SU-DHL-6 (cell line): ENCODE measurements around the gene HOXB6.

Source experiments
- H2AFZ ChIP-seq: fragments of 200-600 bp; sonication (generic); 2 replicates; pipeline ENCODE4 v1.6.1; 2014; ENCODE audit warnings: low read depth, mild to moderate bottlenecking, moderate library complexity, mixed read lengths, antibody characterized with exemption, low read length; ENCODE audit not compliant: severe bottlenecking
- H3F3A ChIP-seq: fragments of 200-600 bp; shearing (Covaris generic); 2 replicates; pipeline ENCODE4 v1.6.0; 2016; ENCODE audit warnings: antibody characterized with exemption, mild to moderate bottlenecking; ENCODE audit not compliant: insufficient read depth
- H3K27ac ChIP-seq: fragments of 200-600 bp; sonication (generic); 2 replicates; pipeline ENCODE4 v1.5.1; 2016; ENCODE audit warnings: low read depth, mild to moderate bottlenecking, low read length, moderate library complexity, mixed read lengths
- H3K27me3 ChIP-seq: fragments of 200-600 bp; sonication (generic), shearing (Covaris generic); 2 replicates; pipeline ENCODE4 v1.6.0; 2014; ENCODE audit warnings: mild to moderate bottlenecking, low read length
- H3K36me3 ChIP-seq: fragments of 200-600 bp; sonication (generic); 2 replicates; pipeline ENCODE4 v1.6.1; 2014; ENCODE audit warnings: mild to moderate bottlenecking, low read length, mixed read lengths
- H3K4me2 ChIP-seq: fragments of 300-600, 200-600 bp; shearing (Covaris generic), sonication (generic); 2 replicates; pipeline ENCODE4 v1.6.0; 2014; ENCODE audit warnings: low read length, low read depth, mild to moderate bottlenecking; ENCODE audit not compliant: poor library complexity, severe bottlenecking
- H3K4me3 ChIP-seq: fragments of 200-600 bp; sonication (generic); 2 replicates; pipeline ENCODE4 v1.5.1; 2014; ENCODE audit warnings: antibody characterized with exemption, low read length, mild to moderate bottlenecking, mixed read lengths; ENCODE audit not compliant: insufficient read depth, poor library complexity, severe bottlenecking
- H3K79me2 ChIP-seq: fragments of 200-600 bp; sonication (generic); 2 replicates; pipeline ENCODE4 v1.6.1; 2014; ENCODE audit warnings: mild to moderate bottlenecking, low read length, moderate library complexity; ENCODE audit not compliant: insufficient read depth
- H3K9ac ChIP-seq: fragments of 200-600 bp; sonication (generic); 2 replicates; pipeline ENCODE4 v1.7.0; 2014; ENCODE audit warnings: mild to moderate bottlenecking, low read length
- H3K9me2 ChIP-seq: fragments of 200-600 bp; sonication (generic); replicated peaks from 2 replicates; pipeline ENCODE4 v1.6.1; 2014; ENCODE audit warnings: low read length; ENCODE audit not compliant: insufficient read depth
- H3K9me3 ChIP-seq: fragments of 200-600 bp; sonication (generic); 2 replicates; pipeline ENCODE4 v1.6.1; 2014; ENCODE audit warnings: low read length, mixed read lengths; ENCODE audit not compliant: insufficient read depth
- H4K20me1 ChIP-seq: fragments of 200-600 bp; sonication (generic); 2 replicates; pipeline ENCODE4 v1.6.1; 2014; ENCODE audit warnings: low read depth, mild to moderate bottlenecking, antibody characterized with exemption, low read length, moderate library complexity, mixed read lengths
- EZH2phosphoT487 ChIP-seq: fragments of 200-600 bp; sonication (generic), shearing (Covaris generic); conservative IDR thresholded peaks from 2 replicates; pipeline ENCODE4 v1.6.1; 2018; ENCODE audit warnings: mild to moderate bottlenecking, antibody characterized with exemption, low read length, moderate library complexity, mixed read lengths
- TF ChIP-seq, protein P1 (sequence below): fragments of 200-600 bp; sonication (generic); IDR thresholded peaks from one replicate; pipeline ENCODE4 v1.5.1; 2017; ENCODE audit warnings: antibody characterized with exemption, mild to moderate bottlenecking, low read length, moderate library complexity; ENCODE audit not compliant: insufficient read depth, poor library complexity, severe bottlenecking

Gene HOXB6

DNA sequence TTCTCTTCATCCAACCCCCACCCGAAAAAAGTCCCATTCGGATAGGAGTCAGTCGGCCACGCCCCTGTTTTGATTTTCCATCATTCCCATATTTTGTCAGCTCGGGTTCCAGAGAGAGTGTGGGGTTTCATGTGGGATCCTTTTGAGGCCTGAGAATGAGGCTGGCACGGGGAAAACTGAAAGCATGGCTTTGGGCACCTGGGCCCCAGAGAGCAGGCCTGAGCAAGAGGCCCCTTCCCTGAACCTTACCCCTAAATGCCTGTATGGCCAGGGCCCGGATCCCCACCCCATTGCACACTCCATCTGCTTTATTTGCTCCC lies 22.1 kb downstream of the HOXB6 start:
- Histone ChIP-seq H3K27me3 (no peaks in the 10 kb centered on the region), H3K4me3 (no peak overlapping the region), H3K27ac (no peak overlapping the region)

DNA sequence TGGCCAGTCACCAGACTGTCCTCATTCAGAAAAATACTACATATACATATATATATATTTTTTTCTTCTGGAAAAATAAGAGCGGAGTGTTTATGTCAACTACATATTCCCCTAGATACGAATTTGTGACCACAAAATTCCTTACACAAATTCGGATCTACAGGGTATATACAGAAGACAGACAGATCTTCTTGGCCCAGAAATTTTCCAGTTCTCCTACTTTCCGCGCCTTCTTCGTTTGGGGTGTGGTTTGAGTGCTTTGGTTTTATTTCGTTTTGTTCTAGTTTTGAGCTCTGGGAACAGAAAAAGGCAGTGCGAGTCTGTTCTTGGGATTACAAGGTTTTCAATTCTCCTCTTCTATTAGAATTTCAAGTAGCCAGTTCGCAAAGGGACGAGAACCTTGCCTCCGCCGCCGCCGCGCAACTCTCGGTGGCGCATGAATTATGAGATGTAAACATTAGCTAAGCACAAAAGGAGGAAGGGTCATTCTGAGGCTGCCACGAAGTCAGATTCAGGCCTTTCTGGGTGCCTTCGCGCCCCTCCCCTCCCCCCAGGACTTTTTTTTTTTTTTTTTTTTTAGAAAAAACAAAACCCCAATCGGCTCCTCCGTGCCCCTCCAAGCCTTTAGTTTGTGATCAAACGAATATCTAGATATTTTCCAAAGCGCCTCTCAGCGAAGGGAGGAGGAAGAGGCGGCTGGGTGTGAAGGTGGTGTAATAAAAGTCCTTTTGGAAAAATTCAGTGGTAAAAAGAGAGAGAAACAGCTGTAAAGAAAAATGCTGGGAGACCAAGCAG lies 24.8 kb downstream of the HOXB6 start:
- Histone ChIP-seq H3K4me2 (no peak overlapping the region), H3K27me3 (no peaks in the 10 kb centered on the region), H3K9me2 (no peaks in the 10 kb centered on the region), H3K36me3 (no peaks in the 10 kb centered on the region), H2AFZ (no peak overlapping the region), H3K4me3 (no peak overlapping the region), H3K9ac (no peak overlapping the region), H3K79me2 (no peaks in the 10 kb centered on the region), H3K9me3 (no peaks in the 10 kb centered on the region), H3K27ac (no peak overlapping the region), H4K20me1 (no peaks in the 10 kb centered on the region), H3F3A (no peaks in the 10 kb centered on the region)
- TF ChIP-seq, protein P1, sequence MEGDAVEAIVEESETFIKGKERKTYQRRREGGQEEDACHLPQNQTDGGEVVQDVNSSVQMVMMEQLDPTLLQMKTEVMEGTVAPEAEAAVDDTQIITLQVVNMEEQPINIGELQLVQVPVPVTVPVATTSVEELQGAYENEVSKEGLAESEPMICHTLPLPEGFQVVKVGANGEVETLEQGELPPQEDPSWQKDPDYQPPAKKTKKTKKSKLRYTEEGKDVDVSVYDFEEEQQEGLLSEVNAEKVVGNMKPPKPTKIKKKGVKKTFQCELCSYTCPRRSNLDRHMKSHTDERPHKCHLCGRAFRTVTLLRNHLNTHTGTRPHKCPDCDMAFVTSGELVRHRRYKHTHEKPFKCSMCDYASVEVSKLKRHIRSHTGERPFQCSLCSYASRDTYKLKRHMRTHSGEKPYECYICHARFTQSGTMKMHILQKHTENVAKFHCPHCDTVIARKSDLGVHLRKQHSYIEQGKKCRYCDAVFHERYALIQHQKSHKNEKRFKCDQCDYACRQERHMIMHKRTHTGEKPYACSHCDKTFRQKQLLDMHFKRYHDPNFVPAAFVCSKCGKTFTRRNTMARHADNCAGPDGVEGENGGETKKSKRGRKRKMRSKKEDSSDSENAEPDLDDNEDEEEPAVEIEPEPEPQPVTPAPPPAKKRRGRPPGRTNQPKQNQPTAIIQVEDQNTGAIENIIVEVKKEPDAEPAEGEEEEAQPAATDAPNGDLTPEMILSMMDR, result no peak

More for the DNA sequence above, 22.1 kb downstream of the HOXB6 start:
- no peaks in the 10 kb centered on the region for H3K9me3 ChIP-seq
- no peaks in the 10 kb centered on the region for H3K36me3 ChIP-seq
- no peak overlapping the region for H2AFZ ChIP-seq
- no peak for TF ChIP-seq EZH2phosphoT487
- TF ChIP-seq, protein P1, result no peak
- H3K79me2 ChIP-seq, result no peaks in the 10 kb centered on the region
- H3K9me2 ChIP-seq, result no peaks in the 10 kb centered on the region
- H3F3A ChIP-seq, result no peaks in the 10 kb centered on the region
- H3K9ac ChIP-seq, result no peak overlapping the region
- no peaks in the 10 kb centered on the region for H4K20me1 ChIP-seq
- no peak overlapping the region for H3K4me2 ChIP-seq

- Histone ChIP-seq H2AFZ (no peak overlapping the region), H3K9ac (no peak overlapping the region), H3K36me3 (no peaks in the 10 kb centered on the region), H4K20me1 (no peaks in the 10 kb centered on the region), H3K27ac (no peak overlapping the region), H3K9me2 (no peaks in the 10 kb centered on the region), H3K9me3 (no peaks in the 10 kb centered on the region), H3F3A (no peaks in the 10 kb centered on the region), H3K4me3 (no peak overlapping the region), H3K27me3 (no peaks in the 10 kb centered on the region), H3K4me2 (no peak overlapping the region), H3K79me2 (no peaks in the 10 kb centered on the region)
- no peak for TF ChIP-seq EZH2phosphoT487
- TF ChIP-seq, protein P1, result no peak
Measured at GRCh38 chr17:48579471-48579759, 25.4 kb downstream of the HOXB6 start.
